ENCODE data around the gene SLC35B2.
A peak's percentile ranks its signal among the peaks of the same experiment; 100 is the strongest.

The SLC35B2 gene

DNA sequence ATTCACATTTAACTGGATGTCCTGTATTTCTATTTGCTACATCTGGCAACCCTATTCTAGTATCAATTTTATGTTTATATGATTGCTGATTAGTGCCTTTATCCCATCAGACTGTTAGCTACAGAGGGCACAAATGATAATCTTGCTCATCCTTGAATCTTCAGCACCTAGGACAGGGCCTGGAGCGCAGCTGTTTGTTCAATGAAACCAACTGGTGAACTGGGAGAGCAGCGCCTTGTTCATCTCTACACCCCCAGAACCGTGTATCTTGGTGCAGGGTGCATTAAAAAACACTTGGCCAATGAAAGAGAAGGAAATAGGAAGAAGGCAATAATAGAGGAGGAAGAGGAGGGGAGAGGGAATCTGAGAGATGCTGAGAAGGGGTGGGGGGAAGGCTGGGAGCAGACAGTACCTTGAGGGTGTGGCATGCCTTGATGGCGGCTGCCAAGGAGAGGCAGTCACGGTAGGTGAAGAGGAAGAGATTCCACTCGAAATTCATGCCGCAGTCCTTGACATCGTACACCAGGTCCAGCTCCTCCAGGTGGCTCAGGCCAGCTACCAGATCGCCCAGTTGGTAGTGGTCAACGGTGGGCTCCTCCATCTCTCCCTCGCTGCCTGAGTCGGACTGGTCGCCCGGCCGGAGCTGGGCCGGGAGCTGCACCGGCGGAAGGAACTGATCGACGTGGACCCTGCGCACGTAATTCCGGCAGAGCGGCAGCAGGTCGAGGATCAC, 28.4 kb upstream of the SLC35B2 start:
- DNase-seq: no peak

DNA sequence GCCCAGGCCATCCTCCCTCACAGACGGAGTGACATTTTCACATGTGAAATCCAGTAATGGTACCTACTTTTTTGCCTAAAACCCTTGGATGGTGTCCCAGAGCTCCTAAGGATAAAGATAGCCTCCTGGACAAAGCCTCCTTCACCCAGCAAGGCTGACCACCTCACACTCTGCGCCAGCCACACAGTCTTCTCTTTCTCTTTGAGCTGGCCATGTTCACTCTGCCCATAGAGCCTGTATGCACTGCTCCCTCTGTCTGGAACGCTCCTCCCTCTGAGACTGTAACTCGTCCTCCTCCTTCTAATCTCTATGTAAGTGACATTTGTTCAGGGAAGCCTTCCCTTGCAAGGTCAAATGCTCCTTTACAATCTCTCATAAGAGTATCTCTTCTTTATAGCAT, 27.5 kb upstream of the SLC35B2 start:
- DNase-seq: no peak

DNA sequence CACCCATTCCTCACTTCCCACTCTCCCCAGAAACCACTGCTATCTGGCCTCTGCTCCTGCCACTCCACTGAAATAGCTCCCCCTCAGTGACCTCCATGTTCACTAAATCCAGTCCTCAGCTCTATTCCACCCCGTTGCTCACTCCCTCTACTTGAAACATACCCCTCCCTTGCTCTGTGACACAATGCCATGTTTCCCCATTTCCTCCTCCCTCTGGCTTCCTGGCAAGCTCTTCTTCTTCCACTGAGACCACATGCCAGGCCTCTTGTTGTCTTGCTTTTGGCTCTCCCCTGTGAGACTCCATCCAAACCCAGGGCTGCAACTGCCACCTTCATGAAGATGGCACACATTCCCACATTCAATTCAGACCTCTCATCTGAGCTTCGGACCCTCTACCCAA, 26.8 kb upstream of the SLC35B2 start:
- peak; percentile 25 for DNase-seq

DNA sequence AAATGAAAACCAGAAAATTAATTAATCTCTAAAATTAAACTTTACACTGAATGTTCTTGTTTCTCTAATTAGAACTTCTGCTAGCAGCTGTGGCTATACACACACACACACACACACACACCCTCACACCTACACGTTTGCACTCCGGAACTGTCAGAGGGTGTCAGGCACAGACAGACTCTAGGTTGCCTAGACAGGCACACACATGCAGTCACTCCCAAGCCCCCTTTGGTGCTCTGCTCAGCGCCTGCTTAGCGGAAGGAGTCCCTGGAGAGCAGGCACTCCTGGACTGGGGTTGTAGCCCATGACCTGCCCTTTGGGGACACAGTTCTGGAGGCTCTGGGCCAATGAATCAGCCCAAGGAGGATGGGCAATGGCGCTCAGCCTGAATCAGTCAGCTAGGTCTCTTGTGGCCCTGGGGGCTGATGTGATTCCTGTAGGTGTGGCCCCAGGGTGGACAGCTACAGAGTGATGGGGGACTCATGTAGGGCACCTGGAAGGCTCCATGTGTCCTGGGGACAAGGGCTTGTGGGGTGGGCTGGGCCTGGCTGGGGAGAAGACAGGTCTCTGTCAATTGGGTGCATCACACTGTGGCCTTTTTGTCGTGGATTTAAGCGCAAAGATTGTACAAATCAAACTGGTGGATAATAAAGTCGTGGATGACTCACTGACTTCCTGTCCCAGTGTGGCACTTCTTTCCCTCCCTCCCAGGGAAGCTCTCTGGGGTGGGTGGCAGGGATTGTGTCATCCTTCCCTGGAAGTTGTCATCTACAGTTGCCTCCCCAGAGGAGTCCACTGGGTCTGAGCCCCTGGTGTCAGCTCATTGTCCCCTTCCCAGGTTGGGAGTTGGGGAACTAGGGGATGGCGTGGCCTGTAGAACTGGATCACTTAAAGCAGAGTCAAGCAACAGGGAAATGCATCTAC, 21.7 kb upstream of the SLC35B2 start:
- no peak for DNase-seq

- no peak for DNase-seq
Measured at GRCh38 chr6:44278315-44278714, 21.0 kb upstream of the SLC35B2 start.

DNA sequence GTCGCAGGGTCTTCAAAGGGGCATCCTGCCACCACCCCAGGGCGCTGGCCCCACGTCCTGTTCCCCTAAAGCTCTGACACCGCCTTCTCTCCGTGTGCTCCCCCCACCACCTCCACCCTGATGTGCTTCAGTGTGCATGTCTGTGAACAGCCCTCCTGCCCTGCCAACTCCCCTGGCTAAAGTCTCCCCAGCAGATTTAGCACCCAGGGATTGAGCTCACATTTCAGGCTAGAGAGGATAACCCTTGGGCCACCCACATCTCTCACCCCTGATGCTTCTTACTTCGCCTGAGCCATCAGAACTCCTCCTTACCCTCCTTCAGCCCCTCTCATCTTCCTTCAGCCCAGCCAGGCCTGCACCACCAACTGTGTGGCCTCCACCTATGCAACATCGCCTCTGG, 20.4 kb upstream of the SLC35B2 start:
- DNase-seq: no peak

DNA sequence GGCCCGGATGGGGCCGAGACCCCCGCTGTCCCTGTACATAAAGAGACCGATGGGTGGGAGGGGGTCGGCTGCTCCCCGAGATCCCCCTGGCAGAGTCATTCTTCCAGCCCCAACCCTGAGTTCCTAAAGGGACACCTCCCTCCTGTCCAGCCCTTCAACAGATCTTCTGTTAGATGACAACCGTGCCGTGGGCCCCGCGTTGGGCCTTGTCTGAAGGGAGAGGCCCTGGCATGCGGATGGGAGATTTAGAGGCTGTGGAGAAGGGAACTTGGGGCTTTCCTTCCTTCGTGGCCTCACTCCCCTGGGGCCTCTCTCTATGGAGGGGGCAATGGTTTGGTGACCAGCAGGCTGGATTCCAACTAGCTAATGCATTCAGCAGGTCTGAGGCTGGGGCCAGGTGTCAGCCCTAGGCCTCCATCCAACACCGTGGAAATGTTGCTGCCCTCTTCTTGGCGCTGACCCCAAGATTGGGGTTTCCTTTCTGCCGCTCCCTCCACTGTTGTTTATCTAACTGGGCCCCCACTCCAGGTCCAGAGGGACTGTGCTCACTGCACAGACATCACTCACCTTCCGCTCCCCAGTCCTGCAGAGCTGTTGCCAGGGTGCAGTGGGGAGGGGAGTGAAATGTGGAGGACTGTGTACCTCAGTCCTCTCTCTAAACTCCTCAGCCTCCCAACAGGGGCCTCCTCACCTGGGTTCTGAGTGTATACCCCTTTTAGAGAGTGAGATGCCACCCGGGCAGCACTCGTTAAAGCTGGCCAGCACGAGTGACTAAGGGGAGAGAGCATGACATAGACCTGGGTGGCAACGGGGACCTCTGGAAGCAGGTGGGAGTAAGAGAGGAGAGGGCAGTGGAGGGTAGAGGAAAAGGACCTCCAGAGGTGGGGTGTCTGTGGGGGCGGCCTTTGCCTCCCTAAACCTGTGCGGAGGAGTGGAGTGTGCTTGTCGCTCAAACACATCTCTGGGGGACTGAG, 19.6 kb upstream of the SLC35B2 start:
- DNase-seq: no peak

DNA sequence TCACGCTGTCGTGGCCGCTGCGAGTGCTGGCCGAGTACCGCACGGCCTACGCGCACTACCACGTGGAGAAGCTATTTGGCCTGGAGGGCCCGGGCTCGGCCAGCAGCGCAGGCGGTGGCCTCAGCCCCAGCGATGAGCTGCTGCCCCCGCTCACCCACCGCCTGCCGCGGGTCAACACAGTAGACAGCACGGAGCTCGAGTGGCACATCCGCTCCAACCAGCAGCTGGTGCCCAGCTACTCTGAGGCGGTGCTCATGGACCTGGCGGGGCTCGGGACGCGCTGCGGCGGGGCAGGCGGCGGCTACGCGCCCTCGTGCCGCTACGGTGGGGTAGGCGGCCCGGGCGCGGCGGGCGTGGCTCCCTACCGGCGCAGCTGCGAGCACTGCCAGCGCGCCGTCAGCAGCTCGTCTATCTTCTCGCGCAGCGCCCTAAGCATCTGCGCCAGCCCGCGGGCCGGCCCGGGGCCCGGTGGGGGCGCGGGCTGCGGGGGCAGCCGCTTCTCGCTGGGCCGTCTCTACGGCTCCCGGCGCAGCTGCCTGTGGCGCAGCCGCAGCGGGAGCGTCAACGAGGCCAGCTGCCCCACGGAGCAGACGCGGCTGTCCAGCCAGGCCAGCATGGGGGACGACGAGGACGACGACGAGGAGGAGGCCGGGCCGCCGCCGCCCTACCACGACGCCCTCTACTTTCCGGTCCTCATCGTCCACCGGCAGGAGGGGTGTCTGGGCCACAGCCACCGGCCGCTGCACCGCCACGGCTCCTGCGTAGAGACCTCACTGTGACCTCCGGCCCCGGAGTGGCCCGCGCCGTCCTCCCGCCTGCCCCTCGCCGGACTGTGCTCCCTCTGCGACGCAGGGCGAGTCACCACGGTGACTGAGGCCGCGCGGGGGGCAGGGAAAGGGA, 18.7 kb upstream of the SLC35B2 start:
- DNase-seq: no peak

GRCh38 chr6:44275271-44275748, 18.0 kb upstream of the SLC35B2 start:
- no peak for DNase-seq

DNA sequence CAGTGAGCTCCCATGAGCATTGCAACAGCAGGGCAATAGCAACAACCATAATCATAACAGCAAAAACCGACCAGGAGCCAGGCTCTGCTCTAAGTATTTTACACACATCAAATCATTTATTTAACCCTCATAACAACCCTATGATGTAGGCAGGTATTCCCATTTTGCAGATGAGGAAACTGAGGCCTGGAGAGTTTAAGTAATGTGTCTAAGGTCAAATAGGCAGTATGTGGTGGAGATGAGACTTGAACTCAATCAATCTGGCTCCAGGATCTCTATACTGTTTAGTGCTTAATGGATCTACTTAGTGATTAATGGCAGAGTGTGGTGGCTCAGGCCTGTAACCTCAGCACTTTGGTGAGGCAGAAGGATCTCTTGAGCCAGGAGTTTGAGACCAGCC, 16.3 kb upstream of the SLC35B2 start:
- DNase-seq: no peak

GRCh38 chr6:44272999-44273566, 15.8 kb upstream of the SLC35B2 start:
- DNase-seq: no peak

DNA sequence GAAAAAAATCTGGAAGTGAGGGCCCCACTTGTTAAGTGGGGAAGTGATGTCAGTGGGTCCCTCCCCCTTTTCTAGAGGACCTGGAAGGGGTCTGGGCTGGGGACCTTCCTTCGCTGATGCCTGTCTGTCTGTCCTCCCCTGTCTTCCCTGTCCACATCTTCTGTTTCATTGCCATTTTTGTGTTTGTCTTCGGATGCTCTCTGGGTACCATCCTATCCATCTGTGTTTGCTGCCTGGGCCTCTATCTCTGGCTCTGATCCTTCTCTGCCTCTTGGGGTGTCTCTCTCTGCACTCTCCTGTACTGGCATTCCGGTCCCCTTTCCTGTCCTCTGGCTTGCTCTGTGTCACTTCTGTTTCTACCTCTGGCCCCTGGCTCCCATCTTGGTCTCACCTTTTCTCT, 15.2 kb upstream of the SLC35B2 start:
- no peak for DNase-seq

- no peak for DNase-seq
Measured at GRCh38 chr6:44271914-44272313, 14.6 kb upstream of the SLC35B2 start.

DNA sequence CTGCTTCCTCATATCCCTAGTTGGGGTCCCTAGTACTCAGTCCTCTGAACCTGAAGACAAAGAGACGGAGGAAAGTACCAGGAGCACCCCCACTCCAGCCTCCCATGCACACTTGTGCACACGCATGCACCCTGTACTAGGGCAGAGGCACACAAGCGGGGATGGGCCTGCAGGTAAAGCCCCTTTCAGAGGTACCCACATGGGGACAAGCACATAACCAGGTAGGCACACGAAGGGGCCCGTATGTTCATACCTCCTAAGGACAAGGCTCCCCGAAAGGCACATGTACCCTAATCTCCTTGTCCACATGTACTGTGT, 14.0 kb upstream of the SLC35B2 start:
- DNase-seq: no peak

DNA sequence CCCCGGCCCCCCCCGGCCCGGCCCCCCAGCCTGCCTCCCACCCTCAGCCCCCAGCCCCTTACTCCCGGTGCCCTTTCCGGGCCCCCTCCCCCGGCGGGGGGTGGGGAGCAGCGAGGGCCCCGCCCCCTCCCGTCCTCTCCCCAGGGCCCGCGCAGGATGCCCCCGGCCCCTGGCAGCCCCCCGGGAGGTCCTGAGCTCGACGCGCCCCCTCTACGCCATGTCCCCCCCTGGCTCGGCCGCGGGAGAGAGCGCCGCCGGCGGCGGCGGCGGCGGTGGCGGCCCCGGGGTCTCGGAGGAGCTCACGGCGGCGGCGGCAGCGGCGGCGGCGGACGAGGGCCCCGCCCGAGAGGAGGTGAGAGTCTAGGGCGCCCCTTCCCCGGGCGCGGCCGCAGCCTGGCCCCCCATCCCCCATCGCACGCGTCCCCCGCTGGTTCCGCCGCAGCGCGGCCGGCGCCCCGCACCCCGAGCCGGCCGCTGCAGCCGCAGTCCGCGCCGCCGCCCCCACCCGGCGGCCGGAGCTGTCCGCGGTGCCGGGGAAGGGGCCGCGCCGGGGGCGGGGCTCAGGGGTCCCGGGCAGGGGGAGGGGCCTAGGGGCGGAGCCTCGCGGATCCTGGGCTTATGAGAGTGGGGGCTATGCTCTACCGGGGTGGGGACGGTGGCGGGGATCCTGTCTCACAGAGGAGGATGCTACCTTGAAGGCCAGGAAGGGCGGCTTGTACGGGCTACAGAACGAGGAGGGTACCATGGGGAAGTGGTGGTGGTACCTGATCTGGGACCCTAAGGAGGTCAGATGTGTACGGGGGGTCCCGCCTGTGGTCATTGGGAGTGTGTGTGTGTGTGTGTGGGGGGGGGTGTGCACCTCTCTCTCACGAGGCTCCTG, 13.4 kb upstream of the SLC35B2 start:
- DNase-seq: no peak

DNA sequence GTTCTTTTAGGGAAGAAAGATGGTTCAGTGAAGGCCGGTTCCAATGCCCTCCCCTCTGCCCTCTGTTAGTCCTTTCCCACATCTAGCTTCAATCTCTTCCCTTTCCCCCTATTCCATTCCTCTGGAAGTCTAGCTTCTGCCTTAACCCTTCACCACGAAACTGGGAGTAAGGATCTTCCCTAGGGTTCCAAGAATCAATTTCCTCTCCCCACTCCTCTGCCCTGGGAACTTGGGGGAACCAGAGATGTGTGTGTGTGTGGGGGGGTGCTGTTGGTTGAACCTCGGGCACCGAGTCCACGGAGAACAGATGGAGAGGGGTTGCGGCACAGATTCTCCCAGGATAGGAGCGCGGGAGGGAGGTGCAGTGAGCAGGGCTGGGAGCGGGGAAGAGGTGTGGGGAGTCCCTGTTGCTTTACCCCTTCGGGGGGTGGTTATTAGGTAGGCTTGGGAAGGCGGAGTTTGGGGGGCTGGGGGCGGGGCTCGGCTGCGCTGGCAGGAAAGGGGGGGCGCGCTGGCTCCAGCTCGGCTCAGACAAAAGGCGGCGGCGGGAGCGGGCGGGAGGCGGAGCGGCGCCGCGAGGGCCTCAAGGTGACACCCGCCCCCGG, 12.7 kb upstream of the SLC35B2 start, which contains the start of gene TMEM151B:
Gene TMEM151B, plus strand, starts transcription at position 530 of the 605 bp plus-strand sequence. CDS start 293 bp downstream, outside the sequence.
- DNase-seq: no peak

DNA sequence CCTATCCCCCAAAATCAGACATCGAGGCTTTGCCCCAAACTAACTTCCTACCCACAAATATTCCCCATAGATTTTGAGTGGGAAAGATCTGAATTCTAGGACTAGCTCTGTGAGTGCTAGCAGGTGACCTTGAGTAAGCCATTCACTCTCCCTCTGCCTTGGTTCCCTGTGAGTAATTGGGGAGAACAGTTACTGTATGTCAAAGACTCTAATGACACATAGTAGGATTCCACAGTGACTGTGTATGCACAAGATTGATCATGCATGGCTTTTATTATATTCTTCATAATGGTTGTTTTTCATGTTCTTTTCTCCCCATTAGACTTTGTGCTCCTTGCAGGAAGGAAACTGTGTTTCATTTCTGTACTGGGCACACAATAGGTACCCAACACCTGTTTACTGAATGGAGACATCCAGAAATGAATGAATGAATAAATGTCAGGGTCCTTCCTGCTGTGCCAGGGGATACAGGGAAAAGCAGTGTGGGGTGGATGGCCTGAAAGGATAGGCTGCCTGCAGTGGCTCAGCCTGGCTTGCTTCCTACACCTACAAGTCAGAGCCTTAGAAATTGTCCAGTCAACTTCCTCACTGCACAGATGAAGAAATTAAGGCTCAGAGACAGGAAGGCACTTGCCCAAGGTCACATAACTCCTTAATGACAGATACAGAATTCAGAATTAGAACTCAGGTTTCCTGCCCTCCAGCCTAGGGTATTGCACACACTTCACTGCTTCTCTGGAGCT, 12.0 kb upstream of the SLC35B2 start:
- no peak for DNase-seq

DNA sequence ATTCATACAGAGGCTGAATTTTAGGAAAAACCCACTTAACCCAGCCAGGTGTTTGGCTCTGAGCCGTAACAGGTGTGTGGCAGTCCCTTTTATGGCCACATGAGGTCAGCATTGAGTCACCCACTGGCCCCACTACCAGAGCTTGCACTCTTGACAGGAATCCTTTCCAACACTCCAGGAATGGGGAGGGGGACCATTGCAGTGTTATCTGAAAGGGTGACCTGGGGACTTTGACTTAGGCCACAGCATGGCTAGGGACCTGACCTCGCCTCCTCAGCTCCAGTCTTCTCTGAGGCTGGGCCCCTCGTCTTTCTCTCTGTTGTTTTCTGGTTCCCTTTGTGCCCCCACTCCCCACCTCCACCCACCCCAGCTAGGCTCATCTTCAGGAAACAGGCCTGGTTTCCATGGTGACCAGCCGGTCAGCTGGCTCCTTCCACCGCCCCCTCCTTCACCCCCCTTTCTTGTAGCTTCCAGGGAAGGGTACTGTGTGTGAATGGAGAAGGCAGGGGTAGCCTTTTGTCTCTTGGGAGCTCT, 10.8 kb upstream of the SLC35B2 start:
- DNase-seq: no peak

- DNase-seq: no peak
Measured at GRCh38 chr6:44267252-44267651, 9.9 kb upstream of the SLC35B2 start.

Measured in MV-4-11 (cell line).